OCI-LY3 (cell line): ENCODE results near the gene COL16A1.

ENCODE experiments used
- CTCF ChIP-seq: fragments of 200-600, 300-600 bp; sonication (generic); IDR thresholded peaks from 2 replicates; pipeline ENCODE4 v1.5.1; 2014; ENCODE audit warnings: antibody characterized with exemption, low read length, low read depth
- EZH2phosphoT487 ChIP-seq: fragments of 200-600 bp; shearing (Covaris generic); IDR thresholded peaks from 2 replicates; pipeline ENCODE4 v1.6.1; 2018; ENCODE audit warnings: antibody characterized with exemption, mixed run types, low read depth

DNA sequence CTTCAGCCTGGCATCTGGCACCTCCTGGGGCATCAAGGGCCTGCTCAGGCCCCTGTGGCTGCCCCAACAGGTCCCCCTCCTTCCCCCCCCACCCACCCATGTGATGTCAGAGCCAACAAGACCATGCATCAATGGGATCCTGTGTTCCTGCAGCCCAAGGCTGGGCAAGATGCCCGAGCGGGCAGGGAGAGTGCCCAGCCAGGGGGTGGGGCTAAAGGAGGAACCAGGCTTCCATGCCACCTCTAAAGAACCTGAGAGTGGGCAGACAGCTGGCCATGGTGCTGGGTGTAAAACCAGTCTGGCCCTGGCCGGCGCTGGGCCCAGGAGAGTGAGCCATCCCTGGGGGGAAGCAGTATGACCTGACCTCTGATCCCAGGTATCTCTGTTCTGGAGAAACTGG, 7.6 kb downstream of the COL16A1 start:
- TF ChIP-seq CTCF (no peak), EZH2phosphoT487 (no peak)
